Measurements from ENCODE around the gene SLC35D3.
A peak's percentile ranks its signal among the peaks of the same experiment; 100 is the strongest.
"Not testable (repeated sequence)": the region's sequence is repeated elsewhere in the genome, so short reads cannot be mapped to it uniquely, and the experiment has no call there.

Gene SLC35D3
- 0 to 0.88 (median 0.04) reads per million in 17 experiments for total RNA-seq

GRCh38 chr6:136921936-136922684 lies at the start of gene SLC35D3:
Gene SLC35D3, plus strand, starts transcription at chr6:136922301. Its CDS starts 128 bp downstream, at chr6:136922429.
- peak; percentile 54 to 77 (median 72) for DNase-seq

- peak in 1 of 4 experiments; percentile 17 for DNase-seq
Observed at GRCh38 chr6:136873748-136874147, 48.4 kb upstream of the SLC35D3 start.

- not testable (repeated sequence) for DNase-seq
Observed at GRCh38 chr6:136876469-136876868, 45.6 kb upstream of the SLC35D3 start.

GRCh38 chr6:136880748-136881460 lies 41.2 kb upstream of the SLC35D3 start:
- no peak for DNase-seq

- no peak for DNase-seq
Observed at GRCh38 chr6:136886091-136886490, 36.0 kb upstream of the SLC35D3 start.

- no peak for DNase-seq
Observed at GRCh38 chr6:136887953-136888352, 34.1 kb upstream of the SLC35D3 start.

GRCh38 chr6:136889271-136890193 lies 32.6 kb upstream of the SLC35D3 start:
- DNase-seq, result peak in 2 of 4 experiments; percentile 7 to 20

GRCh38 chr6:136890194-136890839 lies 31.8 kb upstream of the SLC35D3 start:
- DNase-seq, result no peak

GRCh38 chr6:136890986-136891385 lies 31.1 kb upstream of the SLC35D3 start:
- no peak for DNase-seq

GRCh38 chr6:136893187-136893586 lies 28.9 kb upstream of the SLC35D3 start:
- DNase-seq, result no peak

- no peak for DNase-seq
Observed at GRCh38 chr6:136895901-136896300, 26.2 kb upstream of the SLC35D3 start.

GRCh38 chr6:136897071-136897470 lies 25.0 kb upstream of the SLC35D3 start:
- no peak for DNase-seq

GRCh38 chr6:136901212-136901784 lies 20.8 kb upstream of the SLC35D3 start:
- DNase-seq, result no peak

GRCh38 chr6:136904477-136904876 lies 17.6 kb upstream of the SLC35D3 start:
- DNase-seq, result not testable (repeated sequence)

GRCh38 chr6:136914947-136915346 lies 7.2 kb upstream of the SLC35D3 start:
- no peak for DNase-seq

- no peak for DNase-seq
Observed at GRCh38 chr6:136918706-136919105, 3.4 kb upstream of the SLC35D3 start.

- DNase-seq, result peak in 1 of 4 experiments; percentile 26
Observed at GRCh38 chr6:136920216-136920615, 1.9 kb upstream of the SLC35D3 start.

GRCh38 chr6:136920671-136921380 lies 1.3 kb upstream of the SLC35D3 start:
- DNase-seq, result peak in 3 of 4 experiments; percentile 10 to 24 (median 12)

- peak; percentile 16 to 57 (median 34) for DNase-seq
Observed at GRCh38 chr6:136921381-136921935, 643 bp upstream of the SLC35D3 start.

GRCh38 chr6:136922685-136923006 lies 545 bp downstream of the SLC35D3 start:
- no peak for DNase-seq
